ENCODE measurements around the gene PRR12. TPM values are rescaled to one million over a fixed set of nuclear protein-coding genes. Genes with fewer than 3 reads are reported as not detected.
A peak's percentile ranks its signal among the peaks of the same experiment; 100 is the strongest.
"Not testable (repeated sequence)": the region's sequence is repeated elsewhere in the genome, so short reads cannot be mapped to it uniquely, and the experiment has no call there.

PRR12 gene
- total RNA-seq, 1 donor: 8.1 TPM

GRCh38 chr19:49615861-49616260, 24.9 kb downstream of the PRR12 start:
- no peak for DNase-seq (ENCODE audit: low read depth in 2 of 3, low spot score in 2 of 3)

- DNase-seq (ENCODE audit: low read depth in 2 of 3, low spot score in 2 of 3): no peak
Observed at GRCh38 chr19:49616532-49616931, 25.6 kb downstream of the PRR12 start.

- DNase-seq (ENCODE audit: low read depth in 2 of 3, low spot score in 2 of 3): no peak
Observed at GRCh38 chr19:49616945-49617344, 26.0 kb downstream of the PRR12 start.

- DNase-seq (ENCODE audit: low read depth in 2 of 3, low spot score in 2 of 3): not testable (repeated sequence)
Observed at GRCh38 chr19:49617860-49618259, 26.9 kb downstream of the PRR12 start.

GRCh38 chr19:49624967-49625910, 34.3 kb downstream of the PRR12 start:
- DNase-seq (ENCODE audit: low read depth in 2 of 3, low spot score in 2 of 3): no peak

GRCh38 chr19:49626226-49626625, 35.2 kb downstream of the PRR12 start:
- no peak for DNase-seq (ENCODE audit: low read depth in 2 of 3, low spot score in 2 of 3)

GRCh38 chr19:49629659-49630058, 38.7 kb downstream of the PRR12 start:
- DNase-seq (ENCODE audit: low read depth in 2 of 3, low spot score in 2 of 3): no peak

GRCh38 chr19:49631014-49631588, 40.1 kb downstream of the PRR12 start:
- DNase-seq (ENCODE audit: low read depth in 2 of 3, low spot score in 2 of 3): no peak

GRCh38 chr19:49631610-49632192, 40.7 kb downstream of the PRR12 start:
- DNase-seq (ENCODE audit: low read depth in 2 of 3, low spot score in 2 of 3): no peak

GRCh38 chr19:49632576-49632975, 41.6 kb downstream of the PRR12 start:
- no peak for DNase-seq (ENCODE audit: low read depth in 2 of 3, low spot score in 2 of 3)

GRCh38 chr19:49633273-49633672, 42.3 kb downstream of the PRR12 start:
- not testable (repeated sequence) for DNase-seq (ENCODE audit: low read depth in 2 of 3, low spot score in 2 of 3)

- no peak for DNase-seq (ENCODE audit: low read depth in 2 of 3, low spot score in 2 of 3)
Observed at GRCh38 chr19:49635530-49636232, 44.7 kb downstream of the PRR12 start.

- no peak for DNase-seq (ENCODE audit: low read depth in 2 of 3, low spot score in 2 of 3)
Observed at GRCh38 chr19:49636233-49636932, 45.4 kb downstream of the PRR12 start.

- no peak for DNase-seq (ENCODE audit: low read depth in 2 of 3, low spot score in 2 of 3)
Observed at GRCh38 chr19:49637821-49638738, 47.1 kb downstream of the PRR12 start.

GRCh38 chr19:49639401-49640112, 48.6 kb downstream of the PRR12 start:
- DNase-seq (ENCODE audit: low read depth in 2 of 3, low spot score in 2 of 3): no peak

GRCh38 chr19:49640113-49640898, 49.3 kb downstream of the PRR12 start, which contains the start of gene RRAS:
RRAS (minus strand) TSS chr19:49640143; CDS start chr19:49640098, 45 bp downstream.
- DNase-seq (ENCODE audit: low read depth in 2 of 3, low spot score in 2 of 3): peak; percentile 97 to 100 (median 100)

GRCh38 chr19:49641688-49642491, 50.9 kb downstream of the PRR12 start, which contains the start of gene SCAF1:
SCAF1 (plus strand) TSS chr19:49642209; CDS start chr19:49645027, 2,818 bp downstream.
- DNase-seq (ENCODE audit: low read depth in 2 of 3, low spot score in 2 of 3): peak; percentile 98 to 100 (median 99)
